ENCODE data around the gene TGFA. TPM values are rescaled to one million over a fixed set of nuclear protein-coding genes. Genes with fewer than 3 reads are reported as not detected.

Gene TGFA
- total RNA-seq, 1 experiment from 2014 or later: 27.7 TPM

DNA sequence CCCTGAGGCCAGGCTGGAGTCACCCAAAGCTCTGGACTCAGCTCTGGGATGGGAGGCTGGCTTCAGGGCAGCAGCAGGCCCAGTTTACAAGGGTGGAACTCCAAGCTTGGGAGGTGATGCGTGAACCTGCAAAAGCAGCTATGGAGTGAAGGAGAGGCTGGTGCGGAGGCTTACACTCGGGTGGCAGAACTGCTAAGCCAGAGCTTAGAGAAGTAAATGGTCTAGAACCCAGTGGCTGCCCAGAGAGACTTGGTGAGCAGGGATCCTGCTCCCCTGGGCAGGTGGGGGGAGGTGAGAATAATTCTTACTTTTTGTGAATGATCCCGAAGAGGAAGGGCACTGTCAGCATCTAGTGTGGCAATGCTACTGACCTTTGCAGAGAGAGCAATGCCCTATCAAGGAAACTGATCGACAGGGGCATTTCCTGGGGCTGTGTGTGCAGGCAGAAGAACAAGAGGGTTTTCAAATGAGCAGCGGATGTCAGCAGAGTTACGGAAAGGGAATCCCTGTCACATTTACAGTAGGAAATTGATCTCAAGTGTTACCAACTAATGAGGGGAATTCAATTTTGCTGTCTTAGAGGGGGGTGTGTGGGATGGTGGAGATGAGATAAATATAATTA, 80.4 kb downstream of the TGFA start:
- no peaks in the 10 kb centered on the region for H3K36me3 ChIP-seq (ENCODE audit: low read depth)
- intact Hi-C loops (cut with micrococcal nuclease; ENCODE audit: unreplicated experiment): no loop called here
- no peak for DNase-seq
- 0 out of 2 replicates have a peak, but pooled peaks cover 16% of the 10 kb centered on the region for H3K79me2 ChIP-seq (ENCODE audit: low read depth)
- no peaks in the 10 kb centered on the region for H3K9me3 ChIP-seq (ENCODE audit: insufficient read depth, low read depth)
- 0 out of 2 replicates have a peak, but pooled peaks cover 4% of the 10 kb centered on the region for H4K20me1 ChIP-seq (ENCODE audit: insufficient read depth)
- H2AFZ ChIP-seq: no peak overlapping the region
- no peaks in the 10 kb centered on the region for H3K27me3 ChIP-seq (ENCODE audit: insufficient read depth, low read depth)
- H3K27ac ChIP-seq: no peak overlapping the region
- no TSS peak for BruUV-seq (replicated peaks)
- TF ChIP-seq CTCF (conservative IDR thresholded peaks at IDR 0.05) (no peak), EZH2 (IDR thresholded peaks at IDR 0.05; ENCODE audit: low read depth) (no peak)
- H3K4me3 ChIP-seq: no peak overlapping the region
- H3K4me1 ChIP-seq (replicated peaks; ENCODE audit: insufficient read depth): peaks cover 17% of the 10 kb centered on the region
- POLR2A ChIA-PET (ENCODE audit: unreplicated experiment): no interaction called here
- no peaks in the 10 kb centered on the region; the same call in 1 of the 2 replicates for H3F3A ChIP-seq (ENCODE audit: insufficient read depth, low read depth)
- H3K4me2 ChIP-seq: no peak overlapping the region
- CTCF ChIA-PET: no interaction called here
- no peaks in the 10 kb centered on the region for H3K9me2 ChIP-seq (ENCODE audit: insufficient read depth)

GRCh38 chr2:70472221-70472890, 81.3 kb downstream of the TGFA start:
- Histone ChIP-seq H3F3A (ENCODE audit: insufficient read depth, low read depth) (no peaks in the 10 kb centered on the region; the same call in 1 of the 2 replicates), H3K27me3 (ENCODE audit: insufficient read depth, low read depth) (no peaks in the 10 kb centered on the region), H3K4me3 (no peak overlapping the region), H3K27ac (no peak overlapping the region), H3K9me2 (ENCODE audit: insufficient read depth) (no peaks in the 10 kb centered on the region), H4K20me1 (ENCODE audit: insufficient read depth) (0 out of 2 replicates have a peak, but pooled peaks cover 4% of the 10 kb centered on the region), H3K79me2 (ENCODE audit: low read depth) (0 out of 2 replicates have a peak, but pooled peaks cover 16% of the 10 kb centered on the region), H3K36me3 (ENCODE audit: low read depth) (no peaks in the 10 kb centered on the region), H3K9me3 (ENCODE audit: insufficient read depth, low read depth) (no peaks in the 10 kb centered on the region), H3K4me1 (replicated peaks; ENCODE audit: insufficient read depth) (peaks cover 17% of the 10 kb centered on the region), H2AFZ (no peak overlapping the region), H3K4me2 (no peak overlapping the region)
- TF ChIP-seq EZH2 (IDR thresholded peaks at IDR 0.05; ENCODE audit: low read depth): no peak
- no peak for TF ChIP-seq CTCF (conservative IDR thresholded peaks at IDR 0.05)
- ChIA-PET POLR2A (ENCODE audit: unreplicated experiment) (no interaction called here), CTCF (no interaction called here)
- DNase-seq: no peak
- BruUV-seq (replicated peaks): no TSS peak
- intact Hi-C loops (cut with micrococcal nuclease; ENCODE audit: unreplicated experiment): no loop called here

DNA sequence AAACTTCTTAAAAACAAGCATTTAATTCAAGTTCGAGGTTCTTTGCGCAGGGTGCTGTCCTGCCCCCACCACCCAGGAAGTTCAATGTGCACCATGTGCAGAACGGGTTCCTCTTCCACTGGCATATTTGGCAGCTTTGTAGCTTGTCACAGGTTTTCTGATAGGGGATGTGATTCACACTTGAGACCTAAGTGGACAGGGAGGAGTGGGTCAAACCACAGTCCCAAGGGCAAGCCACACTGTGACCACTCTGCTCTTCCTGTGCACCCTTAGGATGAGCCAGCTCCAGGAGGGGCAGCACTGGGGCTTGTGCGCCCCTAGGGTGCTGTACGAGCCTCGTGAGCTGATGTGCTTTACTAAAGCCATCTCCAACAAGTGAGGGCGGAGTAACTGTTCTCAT, 82.5 kb downstream of the TGFA start:
- H3K27me3 ChIP-seq (ENCODE audit: insufficient read depth, low read depth): no peaks in the 10 kb centered on the region
- TF ChIP-seq EZH2 (IDR thresholded peaks at IDR 0.05; ENCODE audit: low read depth) (no peak), CTCF (conservative IDR thresholded peaks at IDR 0.05) (no peak)
- no peaks in the 10 kb centered on the region for H3K9me2 ChIP-seq (ENCODE audit: insufficient read depth)
- no peaks in the 10 kb centered on the region for H3K36me3 ChIP-seq (ENCODE audit: low read depth)
- no TSS peak for BruUV-seq (replicated peaks)
- POLR2A ChIA-PET (ENCODE audit: unreplicated experiment): no interaction called here
- H3K27ac ChIP-seq: no peak overlapping the region
- no peak overlapping the region for H3K4me2 ChIP-seq
- no peak overlapping the region for H3K4me3 ChIP-seq
- 0 out of 2 replicates have a peak, but pooled peaks cover 16% of the 10 kb centered on the region for H3K79me2 ChIP-seq (ENCODE audit: low read depth)
- intact Hi-C loops (cut with micrococcal nuclease; ENCODE audit: unreplicated experiment): no loop called here
- 0 out of 2 replicates have a peak, but pooled peaks cover 4% of the 10 kb centered on the region for H4K20me1 ChIP-seq (ENCODE audit: insufficient read depth)
- peaks cover 17% of the 10 kb centered on the region for H3K4me1 ChIP-seq (replicated peaks; ENCODE audit: insufficient read depth)
- no peaks in the 10 kb centered on the region; the same call in 1 of the 2 replicates for H3F3A ChIP-seq (ENCODE audit: insufficient read depth, low read depth)
- CTCF ChIA-PET: no interaction called here
- DNase-seq: peak; percentile 38 to 39
- no peaks in the 10 kb centered on the region for H3K9me3 ChIP-seq (ENCODE audit: insufficient read depth, low read depth)
- H2AFZ ChIP-seq: no peak overlapping the region
